Stimulated activated effector memory CD8-positive, alpha-beta T cell treated with anti-CD3 and anti-CD28 coated beads, Interleukin-12 subunit alpha, Interleukin-12 subunit beta, amount 100 ng/mL, for 72 hours (primary cell): ENCODE measurements around the gene ZNF335.
A peak's percentile ranks its signal among the peaks of the same experiment; 100 is the strongest.

ENCODE experiments used
- ATAC-seq: fragments of 150-1000 bp; cut with Tn5 transposase; 2 replicates; pipeline ENCODE4 v1.10.0; 2021
- DNase-seq, 2 donors: peaks; one replicate each; pipeline ENCODE4 v3.0.0; 2021 to 2022; ENCODE audit warnings: low spot score in 2 of 2
- H3K27ac Mint-ChIP-seq: one replicate; pipeline ENCODE4 v1.8.0; 2022; ENCODE audit warnings: mild to moderate bottlenecking, mixed read lengths
- H3K36me3 Mint-ChIP-seq: one replicate; pipeline ENCODE4 v1.8.0; 2022; ENCODE audit warnings: mild to moderate bottlenecking, mixed read lengths
- H3K4me1 Mint-ChIP-seq: one replicate; pipeline ENCODE4 v1.8.0; 2022; ENCODE audit warnings: mixed read lengths
- H3K4me3 Mint-ChIP-seq: one replicate; pipeline ENCODE4 v1.8.0; 2022; ENCODE audit warnings: mild to moderate bottlenecking, mixed read lengths
- H3K9me3 Mint-ChIP-seq: one replicate; pipeline ENCODE4 v1.8.0; 2022; ENCODE audit warnings: mixed read lengths

ZNF335 gene

GRCh38 chr20:45951925-45952834 lies 19.8 kb downstream of the ZNF335 start:
- ATAC-seq (peak; percentile 35), DNase-seq (no peak)
- peak overlapping the region; percentile 93 for H3K27ac Mint-ChIP-seq
- no peaks in the 10 kb centered on the region for H3K9me3 Mint-ChIP-seq
- no peak overlapping the region for H3K4me3 Mint-ChIP-seq
- peaks cover 29% of the 10 kb centered on the region for H3K4me1 Mint-ChIP-seq
- peaks cover 100% of the 10 kb centered on the region for H3K36me3 Mint-ChIP-seq

- Mint-ChIP-seq H3K27ac (peak overlapping the region; percentile 29), H3K4me3 (no peak overlapping the region), H3K36me3 (peaks cover 100% of the 10 kb centered on the region), H3K9me3 (no peaks in the 10 kb centered on the region), H3K4me1 (peaks cover 48% of the 10 kb centered on the region)
- no peak for DNase-seq
- ATAC-seq = no peak
These were observed 21.7 kb downstream of the ZNF335 start for GRCh38 chr20:45950330-45950646.

- peaks cover 53% of the 10 kb centered on the region for H3K4me1 Mint-ChIP-seq
These were observed 22.3 kb downstream of the ZNF335 start for GRCh38 chr20:45949542-45950329.

GRCh38 chr20:45948742-45949541 lies 23.1 kb downstream of the ZNF335 start:
- H3K4me3 Mint-ChIP-seq = no peak overlapping the region
- ATAC-seq (no peak), DNase-seq (no peak)
- peak overlapping the region; percentile 88 for H3K27ac Mint-ChIP-seq
- H3K4me1 Mint-ChIP-seq = peaks cover 61% of the 10 kb centered on the region
- no peaks in the 10 kb centered on the region for H3K9me3 Mint-ChIP-seq
- H3K36me3 Mint-ChIP-seq = peaks cover 100% of the 10 kb centered on the region

More at GRCh38 chr20:45949542-45950329, 22.3 kb downstream of the ZNF335 start:
- peak overlapping the region; percentile 88 for H3K27ac Mint-ChIP-seq
- H3K9me3 Mint-ChIP-seq = no peaks in the 10 kb centered on the region
- peaks cover 100% of the 10 kb centered on the region for H3K36me3 Mint-ChIP-seq
- no peak for DNase-seq
- no peak for ATAC-seq
- no peak overlapping the region for H3K4me3 Mint-ChIP-seq

GRCh38 chr20:45948261-45948733 lies 23.7 kb downstream of the ZNF335 start:
- no peak for ATAC-seq
- no peak for DNase-seq
- H3K27ac Mint-ChIP-seq = peak overlapping the region; percentile 88
- peaks cover 100% of the 10 kb centered on the region for H3K36me3 Mint-ChIP-seq
- peak overlapping the region; percentile 14 for H3K4me3 Mint-ChIP-seq
- no peaks in the 10 kb centered on the region for H3K9me3 Mint-ChIP-seq
- peaks cover 68% of the 10 kb centered on the region for H3K4me1 Mint-ChIP-seq

GRCh38 chr20:45947110-45947866 lies 24.7 kb downstream of the ZNF335 start:
- Mint-ChIP-seq H3K4me3 (peak overlapping the region; percentile 67), H3K9me3 (no peaks in the 10 kb centered on the region), H3K27ac (peak overlapping the region; percentile 88), H3K4me1 (peaks cover 68% of the 10 kb centered on the region), H3K36me3 (peaks cover 100% of the 10 kb centered on the region)
- ATAC-seq (no peak), DNase-seq (no peak)

- peak overlapping the region; percentile 88 for H3K27ac Mint-ChIP-seq
- H3K4me3 Mint-ChIP-seq = peak overlapping the region; percentile 67
- H3K36me3 Mint-ChIP-seq = peaks cover 100% of the 10 kb centered on the region
- DNase-seq (peak; percentile 20 to 73), ATAC-seq (peak; percentile 84)
- peaks cover 60% of the 10 kb centered on the region for H3K4me1 Mint-ChIP-seq
- no peaks in the 10 kb centered on the region for H3K9me3 Mint-ChIP-seq
These were observed 25.6 kb downstream of the ZNF335 start for GRCh38 chr20:45946149-45946970.

- DNase-seq = no peak
- peaks cover 60% of the 10 kb centered on the region for H3K4me1 Mint-ChIP-seq
- H3K36me3 Mint-ChIP-seq = peaks cover 100% of the 10 kb centered on the region
- peak overlapping the region; percentile 67 for H3K4me3 Mint-ChIP-seq
- peak; percentile 1 for ATAC-seq
- no peaks in the 10 kb centered on the region for H3K9me3 Mint-ChIP-seq
- peak overlapping the region; percentile 88 for H3K27ac Mint-ChIP-seq
These were observed 26.3 kb downstream of the ZNF335 start for GRCh38 chr20:45945678-45946148.

GRCh38 chr20:45944965-45945677 lies 26.9 kb downstream of the ZNF335 start:
- Mint-ChIP-seq H3K4me3 (peak overlapping the region; percentile 67), H3K9me3 (no peaks in the 10 kb centered on the region), H3K27ac (peak overlapping the region; percentile 88), H3K36me3 (peaks cover 100% of the 10 kb centered on the region), H3K4me1 (peaks cover 60% of the 10 kb centered on the region)
- no peak for ATAC-seq
- DNase-seq = no peak

GRCh38 chr20:45944151-45944964 lies 27.6 kb downstream of the ZNF335 start:
- H3K9me3 Mint-ChIP-seq = no peaks in the 10 kb centered on the region
- H3K4me1 Mint-ChIP-seq = peaks cover 55% of the 10 kb centered on the region
- DNase-seq (no peak), ATAC-seq (peak; percentile 83)
- peak overlapping the region; percentile 88 for H3K27ac Mint-ChIP-seq
- H3K36me3 Mint-ChIP-seq = peaks cover 100% of the 10 kb centered on the region
- H3K4me3 Mint-ChIP-seq = peak overlapping the region; percentile 67

- ATAC-seq = no peak
- no peak for DNase-seq
- Mint-ChIP-seq H3K4me3 (peak overlapping the region; percentile 67), H3K36me3 (peaks cover 100% of the 10 kb centered on the region), H3K9me3 (no peaks in the 10 kb centered on the region), H3K4me1 (peaks cover 51% of the 10 kb centered on the region), H3K27ac (peak overlapping the region; percentile 88)
These were observed 28.4 kb downstream of the ZNF335 start for GRCh38 chr20:45943613-45944012.

- Mint-ChIP-seq H3K27ac (no peak overlapping the region), H3K4me1 (peaks cover 47% of the 10 kb centered on the region)
- DNase-seq = no peak
These were observed 31.5 kb downstream of the ZNF335 start for GRCh38 chr20:45940469-45940868.

More at GRCh38 chr20:45940469-45940868, 31.5 kb downstream of the ZNF335 start:
- Mint-ChIP-seq H3K36me3 (peaks cover 94% of the 10 kb centered on the region), H3K9me3 (no peaks in the 10 kb centered on the region), H3K4me3 (no peak overlapping the region)
- no peak for ATAC-seq
